ENCODE data around the gene OSBPL5.

DNA sequence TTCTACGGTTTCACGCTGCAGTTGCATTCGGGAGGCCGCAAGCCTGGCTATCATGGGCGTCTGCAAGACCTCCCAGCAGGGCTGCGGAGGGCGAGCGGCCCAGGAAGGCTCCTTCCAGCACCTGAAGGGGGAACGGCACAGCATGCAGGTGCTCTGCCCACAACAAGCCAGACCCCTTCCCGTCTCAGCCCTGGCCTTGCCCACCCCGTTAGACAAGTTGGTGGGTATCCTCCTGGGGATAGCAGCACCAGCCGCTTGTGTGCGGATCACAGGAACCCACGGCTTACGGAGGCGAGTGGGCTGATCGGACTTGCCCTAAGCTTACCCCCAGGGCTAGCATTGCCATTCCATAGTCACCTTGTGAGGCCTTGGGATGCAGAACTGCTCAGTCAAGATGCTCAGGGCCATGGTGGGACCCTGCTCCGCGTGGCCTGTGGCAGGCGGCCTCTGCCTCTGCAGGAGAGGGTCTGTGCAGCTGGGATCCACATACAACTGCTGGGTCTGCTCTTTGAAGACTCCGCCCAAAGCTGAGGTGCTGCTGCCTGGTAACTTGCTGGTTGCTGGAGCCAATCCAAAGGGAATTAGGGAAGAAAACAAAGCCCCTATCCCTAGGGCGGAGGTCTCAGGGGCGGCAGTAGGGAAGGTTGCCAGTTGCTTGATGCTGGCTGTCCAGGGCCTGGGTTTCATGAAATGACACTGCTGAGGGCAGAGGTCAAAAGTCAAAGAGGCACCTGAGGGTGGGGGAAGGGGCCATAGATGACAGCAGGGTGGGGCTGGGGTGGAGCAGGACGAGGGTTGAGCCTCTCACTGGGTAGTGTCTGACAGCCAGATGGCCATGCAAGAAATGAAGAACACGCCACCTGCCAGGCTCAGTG, 1.4 kb upstream of the OSBPL5 start:
- TF ChIP-seq, protein P1, sequence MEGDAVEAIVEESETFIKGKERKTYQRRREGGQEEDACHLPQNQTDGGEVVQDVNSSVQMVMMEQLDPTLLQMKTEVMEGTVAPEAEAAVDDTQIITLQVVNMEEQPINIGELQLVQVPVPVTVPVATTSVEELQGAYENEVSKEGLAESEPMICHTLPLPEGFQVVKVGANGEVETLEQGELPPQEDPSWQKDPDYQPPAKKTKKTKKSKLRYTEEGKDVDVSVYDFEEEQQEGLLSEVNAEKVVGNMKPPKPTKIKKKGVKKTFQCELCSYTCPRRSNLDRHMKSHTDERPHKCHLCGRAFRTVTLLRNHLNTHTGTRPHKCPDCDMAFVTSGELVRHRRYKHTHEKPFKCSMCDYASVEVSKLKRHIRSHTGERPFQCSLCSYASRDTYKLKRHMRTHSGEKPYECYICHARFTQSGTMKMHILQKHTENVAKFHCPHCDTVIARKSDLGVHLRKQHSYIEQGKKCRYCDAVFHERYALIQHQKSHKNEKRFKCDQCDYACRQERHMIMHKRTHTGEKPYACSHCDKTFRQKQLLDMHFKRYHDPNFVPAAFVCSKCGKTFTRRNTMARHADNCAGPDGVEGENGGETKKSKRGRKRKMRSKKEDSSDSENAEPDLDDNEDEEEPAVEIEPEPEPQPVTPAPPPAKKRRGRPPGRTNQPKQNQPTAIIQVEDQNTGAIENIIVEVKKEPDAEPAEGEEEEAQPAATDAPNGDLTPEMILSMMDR (IDR thresholded peaks at IDR 0.05): no peak
- no peak for TF ChIP-seq ZFX (IDR thresholded peaks at IDR 0.05; ENCODE audit: borderline replicate concordance)
